ENCODE results near the gene ZNRF3.

DNA sequence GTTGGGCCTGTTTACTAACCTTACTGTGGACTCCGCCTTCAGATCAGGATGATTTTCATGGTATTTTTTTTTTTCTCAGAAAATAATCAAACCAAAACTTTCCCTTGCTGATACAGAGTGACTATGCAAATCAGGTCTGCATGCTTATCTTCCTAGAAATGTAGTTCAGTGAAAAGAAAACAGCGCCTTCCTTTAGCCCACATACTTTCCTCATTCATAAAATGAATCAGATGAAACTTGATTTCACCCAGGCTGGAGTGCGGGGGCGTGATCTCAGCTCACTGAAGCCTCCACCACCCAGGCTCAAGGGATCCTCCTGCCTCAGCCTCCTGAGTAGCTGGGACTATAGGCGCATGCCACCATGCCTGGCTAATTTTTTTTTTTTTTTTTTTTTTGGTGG is 26.0 kb downstream of the ZNRF3 start:
- TF ChIP-seq, protein P1, sequence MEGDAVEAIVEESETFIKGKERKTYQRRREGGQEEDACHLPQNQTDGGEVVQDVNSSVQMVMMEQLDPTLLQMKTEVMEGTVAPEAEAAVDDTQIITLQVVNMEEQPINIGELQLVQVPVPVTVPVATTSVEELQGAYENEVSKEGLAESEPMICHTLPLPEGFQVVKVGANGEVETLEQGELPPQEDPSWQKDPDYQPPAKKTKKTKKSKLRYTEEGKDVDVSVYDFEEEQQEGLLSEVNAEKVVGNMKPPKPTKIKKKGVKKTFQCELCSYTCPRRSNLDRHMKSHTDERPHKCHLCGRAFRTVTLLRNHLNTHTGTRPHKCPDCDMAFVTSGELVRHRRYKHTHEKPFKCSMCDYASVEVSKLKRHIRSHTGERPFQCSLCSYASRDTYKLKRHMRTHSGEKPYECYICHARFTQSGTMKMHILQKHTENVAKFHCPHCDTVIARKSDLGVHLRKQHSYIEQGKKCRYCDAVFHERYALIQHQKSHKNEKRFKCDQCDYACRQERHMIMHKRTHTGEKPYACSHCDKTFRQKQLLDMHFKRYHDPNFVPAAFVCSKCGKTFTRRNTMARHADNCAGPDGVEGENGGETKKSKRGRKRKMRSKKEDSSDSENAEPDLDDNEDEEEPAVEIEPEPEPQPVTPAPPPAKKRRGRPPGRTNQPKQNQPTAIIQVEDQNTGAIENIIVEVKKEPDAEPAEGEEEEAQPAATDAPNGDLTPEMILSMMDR (conservative IDR thresholded peaks at IDR 0.05; ENCODE audit: low read depth, low read length), result no peak
- TF ChIP-seq EZH2phosphoT487 (IDR thresholded peaks at IDR 0.05; ENCODE audit: borderline replicate concordance, low read length), result no peak
- no peak for TF ChIP-seq EZH2 (IDR thresholded peaks at IDR 0.05; ENCODE audit: low read length, unreplicated experiment)
